GM21526 (cell line): ENCODE results near the gene EP400.

Source experiments
- ATAC-seq: cut with Tn5 transposase; IDR thresholded peaks from one replicate; pipeline ENCODE4 v1.9.1; 2021; ENCODE audit warnings: moderate library complexity; ENCODE audit not compliant: unreplicated experiment, low FRiP score

The EP400 gene, protein sequence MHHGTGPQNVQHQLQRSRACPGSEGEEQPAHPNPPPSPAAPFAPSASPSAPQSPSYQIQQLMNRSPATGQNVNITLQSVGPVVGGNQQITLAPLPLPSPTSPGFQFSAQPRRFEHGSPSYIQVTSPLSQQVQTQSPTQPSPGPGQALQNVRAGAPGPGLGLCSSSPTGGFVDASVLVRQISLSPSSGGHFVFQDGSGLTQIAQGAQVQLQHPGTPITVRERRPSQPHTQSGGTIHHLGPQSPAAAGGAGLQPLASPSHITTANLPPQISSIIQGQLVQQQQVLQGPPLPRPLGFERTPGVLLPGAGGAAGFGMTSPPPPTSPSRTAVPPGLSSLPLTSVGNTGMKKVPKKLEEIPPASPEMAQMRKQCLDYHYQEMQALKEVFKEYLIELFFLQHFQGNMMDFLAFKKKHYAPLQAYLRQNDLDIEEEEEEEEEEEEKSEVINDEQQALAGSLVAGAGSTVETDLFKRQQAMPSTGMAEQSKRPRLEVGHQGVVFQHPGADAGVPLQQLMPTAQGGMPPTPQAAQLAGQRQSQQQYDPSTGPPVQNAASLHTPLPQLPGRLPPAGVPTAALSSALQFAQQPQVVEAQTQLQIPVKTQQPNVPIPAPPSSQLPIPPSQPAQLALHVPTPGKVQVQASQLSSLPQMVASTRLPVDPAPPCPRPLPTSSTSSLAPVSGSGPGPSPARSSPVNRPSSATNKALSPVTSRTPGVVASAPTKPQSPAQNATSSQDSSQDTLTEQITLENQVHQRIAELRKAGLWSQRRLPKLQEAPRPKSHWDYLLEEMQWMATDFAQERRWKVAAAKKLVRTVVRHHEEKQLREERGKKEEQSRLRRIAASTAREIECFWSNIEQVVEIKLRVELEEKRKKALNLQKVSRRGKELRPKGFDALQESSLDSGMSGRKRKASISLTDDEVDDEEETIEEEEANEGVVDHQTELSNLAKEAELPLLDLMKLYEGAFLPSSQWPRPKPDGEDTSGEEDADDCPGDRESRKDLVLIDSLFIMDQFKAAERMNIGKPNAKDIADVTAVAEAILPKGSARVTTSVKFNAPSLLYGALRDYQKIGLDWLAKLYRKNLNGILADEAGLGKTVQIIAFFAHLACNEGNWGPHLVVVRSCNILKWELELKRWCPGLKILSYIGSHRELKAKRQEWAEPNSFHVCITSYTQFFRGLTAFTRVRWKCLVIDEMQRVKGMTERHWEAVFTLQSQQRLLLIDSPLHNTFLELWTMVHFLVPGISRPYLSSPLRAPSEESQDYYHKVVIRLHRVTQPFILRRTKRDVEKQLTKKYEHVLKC (N-terminal part only)

DNA sequence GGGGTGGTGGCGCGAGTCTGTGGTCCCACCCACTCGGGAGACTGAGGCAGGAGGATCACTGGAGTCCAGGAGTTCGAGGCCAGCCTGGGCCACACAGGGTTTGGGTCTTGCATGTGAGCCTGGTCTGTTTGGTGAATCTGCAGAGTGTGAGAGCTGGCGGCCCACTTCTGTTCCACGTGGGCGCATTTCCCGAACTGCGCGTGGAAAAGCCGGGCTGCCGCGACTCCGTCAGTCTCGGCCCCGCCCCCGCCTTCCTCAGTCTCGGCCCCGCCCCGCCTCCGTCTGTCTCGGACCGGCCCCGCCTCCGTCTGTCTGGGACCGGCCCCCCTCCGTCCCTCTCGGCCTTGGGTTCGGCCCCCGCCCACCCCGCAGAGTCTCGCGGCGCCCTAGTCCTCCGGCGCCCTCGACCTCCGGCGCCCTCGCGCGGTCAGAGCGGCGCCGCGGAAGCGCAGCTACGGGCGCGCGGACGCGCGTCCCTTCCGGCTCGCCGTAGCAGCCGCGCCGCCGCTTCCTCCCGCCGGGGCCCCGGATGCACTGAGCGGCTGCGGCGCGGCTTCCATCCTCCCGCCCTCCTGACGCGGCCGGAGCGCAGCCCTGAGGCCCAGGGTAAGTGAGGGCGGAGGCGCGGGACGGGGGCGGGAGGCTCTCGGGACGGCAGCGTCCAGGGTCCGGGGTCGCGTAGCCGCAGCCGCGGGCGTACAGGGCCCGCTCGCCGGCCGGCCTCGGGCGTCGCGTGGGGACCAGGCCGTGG, at the start of gene EP400:
TSS of gene EP400 (plus strand) at position 512 of the 751 bp plus-strand sequence. CDS start 10,678 bp downstream, outside the sequence.
- peak; percentile 82 for ATAC-seq

DNA sequence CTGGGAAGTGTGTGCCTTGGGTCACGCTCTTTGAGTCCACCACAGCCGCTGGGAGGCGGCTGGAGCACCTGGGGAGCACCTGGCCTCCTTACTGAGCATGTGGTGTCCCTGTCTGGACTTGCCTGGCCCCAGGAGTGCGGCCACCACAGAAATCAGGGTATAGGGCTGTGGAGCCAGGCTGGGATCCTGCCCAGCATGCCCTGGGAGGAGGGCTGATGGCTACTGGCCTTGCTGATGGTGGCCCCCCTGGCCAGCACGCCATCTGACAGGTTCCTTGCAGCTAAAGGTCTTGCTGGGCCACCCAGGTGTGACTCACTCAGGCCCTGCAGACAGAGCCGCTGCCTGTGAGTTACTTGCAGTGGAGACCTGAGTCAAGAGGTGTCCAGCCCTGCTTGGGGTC, 49.3 kb upstream of the EP400 start:
- no peak for ATAC-seq

DNA sequence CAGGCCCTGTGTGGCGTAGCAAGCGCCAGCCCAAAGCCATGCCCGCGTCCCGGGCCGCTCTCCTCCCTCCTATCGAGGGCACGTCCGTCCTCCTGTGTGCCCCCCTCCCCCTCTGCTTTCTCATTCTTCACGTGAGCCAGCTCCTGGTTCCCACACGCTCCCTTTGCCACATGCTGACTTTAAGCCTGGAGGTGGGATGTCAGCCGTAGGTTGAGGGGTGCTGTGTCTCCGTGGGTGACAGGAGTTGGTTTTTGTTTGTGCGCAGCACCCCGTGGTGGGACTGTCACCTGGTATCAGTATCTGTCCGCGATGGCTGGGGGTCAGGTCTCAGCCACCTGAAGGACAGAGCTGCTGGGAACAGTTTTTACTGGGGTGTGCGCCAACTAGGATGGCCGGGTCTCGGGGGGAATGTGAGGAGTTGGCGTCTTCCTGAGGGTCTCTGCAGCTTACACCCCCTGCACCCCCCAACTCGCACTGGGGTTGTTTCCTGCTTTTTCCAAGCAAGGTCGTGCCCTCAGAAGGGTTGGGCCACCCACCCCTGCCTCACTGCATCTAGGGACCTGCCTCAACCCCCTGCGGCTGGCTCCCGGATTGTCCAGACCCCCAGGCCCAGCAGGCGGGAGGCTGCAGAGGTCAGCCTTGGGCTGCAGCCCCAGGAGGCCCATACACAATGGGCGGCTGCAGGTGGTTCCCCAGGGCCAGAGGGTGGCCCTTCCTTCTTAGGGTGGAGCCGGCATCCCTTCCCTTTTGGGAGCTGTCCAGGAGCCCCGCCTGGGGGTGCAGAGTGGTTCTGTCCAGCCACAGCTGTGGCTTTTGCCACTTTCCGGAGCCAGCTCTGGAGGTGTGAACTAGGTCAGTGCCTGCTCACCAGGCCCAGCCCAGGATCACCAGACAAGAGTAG, 48.1 kb upstream of the EP400 start:
- no peak for ATAC-seq

DNA sequence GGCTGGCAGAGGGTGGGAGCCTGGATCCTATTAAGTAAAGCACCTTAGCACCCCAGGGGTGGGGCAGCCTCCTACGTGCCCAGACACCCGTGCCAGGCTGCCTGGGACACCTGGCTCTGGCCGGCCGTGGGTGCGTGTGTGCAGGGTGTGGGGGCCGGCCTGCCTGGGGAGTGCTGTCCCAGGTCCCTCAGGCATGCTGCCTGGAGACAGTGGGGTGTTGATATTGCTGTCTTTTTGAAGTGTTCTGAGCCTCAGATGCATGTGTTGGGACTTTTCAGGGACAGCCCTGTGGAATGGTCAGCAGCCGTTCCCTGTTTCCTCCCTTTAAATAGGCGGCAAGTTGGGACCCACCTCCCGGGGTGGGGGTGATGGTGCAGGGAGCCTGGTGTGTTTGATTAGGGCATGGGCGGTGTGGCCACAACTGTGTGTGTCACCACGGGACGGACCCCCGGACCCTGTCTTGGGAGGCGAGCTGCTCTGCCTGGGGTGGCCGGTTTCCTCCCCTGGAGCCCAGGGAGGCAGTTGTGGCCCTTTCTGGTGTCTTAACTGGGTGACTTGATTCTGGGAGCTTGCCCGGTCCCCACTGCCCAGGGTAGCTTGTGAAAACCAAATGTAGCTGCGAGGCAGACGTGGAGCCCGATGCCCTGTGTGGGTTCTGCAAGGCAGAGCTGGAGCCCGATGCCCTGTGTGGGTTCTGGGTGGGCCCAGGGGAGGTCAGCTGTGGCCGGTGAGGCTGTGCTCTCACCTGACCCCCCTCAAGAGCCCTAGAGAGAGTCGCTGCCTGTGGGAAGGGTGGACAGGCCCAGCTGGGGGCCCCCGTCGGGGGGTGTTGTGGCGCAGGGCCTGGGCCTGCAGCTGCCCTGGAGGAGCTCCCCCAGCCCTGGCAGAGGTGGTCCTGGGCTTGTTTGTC, 47.2 kb upstream of the EP400 start:
- ATAC-seq, result no peak

DNA sequence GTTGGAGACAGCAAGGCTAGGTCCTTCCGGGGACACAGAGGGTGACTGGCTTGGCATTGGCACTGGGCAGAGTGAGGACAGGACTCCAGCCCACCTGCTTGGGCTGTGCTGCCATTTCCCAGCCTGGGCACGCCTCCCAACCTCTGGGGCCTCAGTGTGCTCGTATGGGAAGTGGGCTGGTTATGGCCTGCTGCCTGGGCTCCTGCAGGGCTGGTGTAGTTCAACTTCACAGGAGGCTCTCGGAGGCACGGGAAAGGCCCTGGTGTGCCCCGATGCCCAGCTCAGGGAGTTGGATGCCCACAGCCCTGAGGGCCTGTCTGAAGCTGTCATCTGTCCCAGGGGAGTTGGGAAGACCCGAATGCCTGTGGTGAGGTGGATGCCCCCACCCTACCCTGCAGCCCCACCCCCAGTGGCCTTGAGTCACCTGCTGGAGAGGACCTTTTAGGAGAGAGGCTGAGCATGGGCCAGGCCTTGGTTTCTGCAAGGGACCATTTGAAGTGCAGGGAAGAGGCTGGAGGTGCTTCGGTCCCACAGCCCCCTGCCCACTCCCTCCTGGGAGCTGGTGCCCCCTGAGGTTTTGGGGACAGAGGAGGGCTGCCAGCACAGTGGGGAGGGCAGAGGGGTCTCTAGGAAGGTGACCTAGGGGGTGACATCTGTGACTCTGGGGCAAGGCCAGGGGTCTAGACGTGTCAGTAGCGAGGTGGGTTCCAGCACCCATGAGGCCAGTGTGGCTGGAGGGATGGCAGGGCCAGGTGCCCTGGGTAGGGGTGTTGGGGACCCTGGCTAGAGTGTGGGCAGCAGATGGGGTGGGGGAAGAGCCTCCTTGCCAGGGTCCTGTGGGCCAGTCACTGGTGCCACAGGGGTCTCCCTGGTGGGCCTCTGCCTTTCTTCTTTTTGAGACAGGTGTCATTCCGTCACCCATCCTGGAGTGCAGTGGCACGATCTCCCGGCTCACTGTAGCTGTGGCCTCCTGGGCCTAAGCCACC, 46.2 kb upstream of the EP400 start:
- no peak for ATAC-seq

DNA sequence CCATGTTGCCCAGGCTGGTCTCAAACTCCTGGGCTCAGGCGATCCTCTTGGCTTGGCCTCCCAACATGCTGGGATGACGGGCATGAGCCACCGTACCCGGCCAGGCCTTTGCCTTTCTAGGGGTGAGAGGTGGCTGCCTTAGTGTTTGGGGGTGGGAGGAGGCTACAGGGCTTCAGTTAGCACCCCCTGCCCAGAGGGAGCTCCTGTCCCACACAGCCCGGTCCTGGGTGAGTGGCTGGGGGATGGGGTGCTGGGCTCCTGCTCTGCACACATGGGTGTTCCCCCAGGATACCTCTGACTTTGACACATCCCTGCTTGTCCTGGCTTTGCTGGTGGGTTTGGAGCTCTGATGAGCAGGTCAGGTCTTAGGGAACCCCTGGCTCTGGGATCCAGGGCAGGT, 45.4 kb upstream of the EP400 start:
- no peak for ATAC-seq

DNA sequence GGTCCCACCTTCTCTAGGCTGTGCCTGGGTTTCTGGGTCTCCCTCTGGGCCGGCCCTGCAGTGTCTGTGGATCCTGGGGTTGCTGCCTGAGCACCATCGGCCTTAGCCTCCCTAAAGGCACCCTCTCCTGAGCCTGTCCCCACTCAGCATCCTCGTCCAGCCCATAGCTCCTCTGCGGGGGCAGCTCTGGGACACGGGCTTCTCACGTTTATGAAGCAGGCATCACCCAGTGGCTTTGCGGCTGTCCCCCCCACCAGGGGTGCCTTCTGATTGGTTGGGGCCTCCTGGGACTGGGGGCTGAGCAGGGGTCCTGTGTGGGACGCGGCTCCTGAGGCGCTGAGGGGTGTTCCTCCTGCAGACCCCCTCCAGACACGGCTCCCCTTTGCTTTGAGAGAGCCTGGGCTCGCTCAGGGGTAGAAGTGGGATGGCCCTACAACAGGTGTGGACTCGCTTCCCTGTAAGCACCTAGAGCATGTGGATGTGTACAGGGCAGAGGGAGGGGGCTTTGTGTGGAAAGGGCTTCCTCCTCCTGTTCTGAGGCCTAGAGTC, 44.6 kb upstream of the EP400 start:
- no peak for ATAC-seq

DNA sequence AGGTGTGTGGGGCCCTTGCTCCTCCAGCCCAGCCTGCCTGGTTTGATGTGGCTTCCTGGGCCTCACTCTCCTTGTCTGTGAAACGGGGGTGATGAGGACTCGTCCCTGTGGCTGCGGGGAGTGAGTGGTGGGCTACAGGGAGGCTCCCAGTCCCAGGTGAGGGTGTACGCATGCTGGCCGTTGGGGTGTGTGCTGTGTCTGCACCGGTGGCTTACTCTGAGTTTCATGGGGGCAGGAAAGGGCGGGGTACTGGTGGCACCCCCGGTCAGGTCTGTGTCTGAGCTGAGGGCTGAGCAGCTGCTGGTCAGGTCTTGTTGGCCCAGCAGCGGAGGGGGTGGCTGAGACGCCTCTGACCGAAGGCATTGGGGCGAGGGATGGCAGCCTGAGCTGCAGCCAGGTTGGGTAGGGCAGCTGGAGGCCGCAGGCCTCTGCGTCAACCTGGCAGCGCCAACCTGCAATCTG, 44.1 kb upstream of the EP400 start:
- ATAC-seq, result no peak

DNA sequence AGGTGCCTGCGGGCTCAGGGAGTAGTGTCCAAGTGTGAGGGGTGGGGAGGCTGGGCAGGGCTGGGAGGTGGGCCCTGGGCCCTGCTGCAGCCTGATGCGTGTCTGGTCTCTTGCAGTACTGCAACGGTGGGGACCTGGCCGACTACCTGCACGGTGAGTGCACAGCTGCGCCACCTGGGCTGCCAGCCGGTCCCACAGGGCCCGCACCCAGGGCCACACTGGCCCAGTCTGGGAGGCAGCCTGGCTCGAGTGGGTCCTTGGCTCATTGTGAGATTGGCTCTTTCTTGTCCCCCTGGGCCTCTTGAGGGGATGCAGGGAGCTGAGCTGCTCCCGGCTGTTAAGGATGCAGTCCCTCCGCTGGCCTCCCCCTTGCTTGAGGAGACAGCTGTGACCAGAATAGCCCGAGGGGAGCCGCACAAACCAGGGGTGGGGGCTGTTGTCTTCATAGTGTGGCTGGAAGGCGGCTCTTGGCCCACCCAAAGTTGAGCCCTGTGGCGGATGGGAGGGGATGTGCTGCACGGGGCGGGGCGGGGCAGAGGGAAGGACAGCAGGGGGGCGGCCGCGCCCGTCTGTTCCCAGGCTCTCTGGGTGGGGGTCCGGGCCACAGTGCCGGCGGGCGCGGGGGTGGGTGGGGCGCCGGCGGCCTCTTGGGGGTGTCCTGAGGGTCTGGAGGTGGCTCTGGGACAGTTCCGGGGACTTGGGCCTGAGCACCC, 42.2 kb upstream of the EP400 start:
- no peak for ATAC-seq

DNA sequence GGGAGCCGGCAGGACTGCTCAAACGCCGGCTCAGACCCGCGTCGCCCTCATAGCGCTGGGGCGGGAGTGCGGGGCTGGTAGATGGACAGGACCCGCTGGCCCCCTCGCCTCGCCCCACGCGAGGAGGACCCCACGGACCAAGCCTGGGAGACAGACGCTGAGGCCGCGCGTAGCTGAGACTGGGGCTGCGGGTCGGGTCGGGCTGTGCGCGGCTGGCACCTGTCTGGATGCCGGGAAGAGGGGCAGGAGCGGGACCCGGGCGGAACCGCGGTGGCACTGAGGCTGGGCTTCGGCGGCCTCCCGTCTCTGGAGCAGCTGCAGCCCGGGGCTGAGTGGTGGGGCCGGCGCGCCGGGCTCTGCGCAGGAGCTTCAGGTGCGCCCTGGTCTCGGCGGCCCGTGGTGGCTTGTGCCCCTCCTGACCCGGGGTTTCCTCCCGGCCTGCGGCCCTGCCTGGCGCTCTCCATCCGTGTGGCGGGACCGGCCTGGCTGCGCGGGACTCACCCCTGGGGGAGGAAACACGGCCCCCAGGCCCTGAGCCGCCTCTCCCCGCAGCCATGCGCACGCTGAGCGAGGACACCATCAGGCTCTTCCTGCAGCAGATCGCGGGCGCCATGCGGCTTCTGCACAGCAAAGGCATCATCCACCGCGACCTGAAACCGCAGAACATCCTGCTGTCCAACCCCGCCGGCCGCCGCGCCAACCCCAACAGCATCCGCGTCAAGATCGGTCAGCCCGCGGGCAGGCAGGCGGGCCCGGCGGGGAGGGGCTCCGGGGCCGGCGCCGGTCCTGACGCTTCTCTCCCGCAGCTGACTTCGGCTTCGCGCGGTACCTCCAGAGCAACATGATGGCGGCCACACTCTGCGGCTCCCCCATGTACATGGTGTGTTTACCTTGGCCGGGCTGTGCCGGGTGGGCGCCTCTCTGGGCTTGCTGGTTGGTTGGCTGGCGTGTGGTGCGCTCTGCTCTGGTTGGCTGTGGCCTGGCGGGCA, 41.4 kb upstream of the EP400 start:
- ATAC-seq, result no peak

DNA sequence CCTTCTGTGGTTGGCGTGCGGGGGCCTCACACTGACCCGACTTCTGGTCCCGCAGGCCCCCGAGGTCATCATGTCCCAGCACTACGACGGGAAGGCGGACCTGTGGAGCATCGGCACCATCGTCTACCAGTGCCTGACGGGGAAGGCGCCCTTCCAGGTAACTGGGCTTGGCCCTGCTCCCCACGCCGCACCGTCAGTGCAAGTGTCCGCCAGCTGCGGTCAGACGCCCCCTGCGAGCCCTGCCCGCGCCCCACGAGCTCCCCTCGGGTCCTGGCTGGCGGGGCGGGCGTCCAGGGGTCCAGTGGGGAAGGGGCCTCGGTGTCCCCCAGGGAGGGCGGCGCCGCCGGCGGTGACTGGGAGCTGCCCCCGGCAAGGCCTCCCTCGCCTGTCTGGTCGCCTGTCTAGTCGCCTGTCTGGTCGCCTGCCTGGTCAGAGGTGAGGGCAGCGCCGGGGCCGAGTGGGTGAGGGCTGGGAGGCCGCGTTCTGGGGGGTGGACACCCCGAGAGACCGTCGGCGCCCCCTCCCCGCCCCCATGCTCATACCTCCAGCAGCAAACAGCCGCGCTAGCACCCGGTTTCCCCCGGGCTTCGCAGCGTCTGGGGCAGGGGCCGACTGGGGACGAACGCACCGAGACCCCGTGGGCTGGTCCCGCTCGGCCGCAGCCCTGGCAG, 40.5 kb upstream of the EP400 start:
- ATAC-seq, result no peak

DNA sequence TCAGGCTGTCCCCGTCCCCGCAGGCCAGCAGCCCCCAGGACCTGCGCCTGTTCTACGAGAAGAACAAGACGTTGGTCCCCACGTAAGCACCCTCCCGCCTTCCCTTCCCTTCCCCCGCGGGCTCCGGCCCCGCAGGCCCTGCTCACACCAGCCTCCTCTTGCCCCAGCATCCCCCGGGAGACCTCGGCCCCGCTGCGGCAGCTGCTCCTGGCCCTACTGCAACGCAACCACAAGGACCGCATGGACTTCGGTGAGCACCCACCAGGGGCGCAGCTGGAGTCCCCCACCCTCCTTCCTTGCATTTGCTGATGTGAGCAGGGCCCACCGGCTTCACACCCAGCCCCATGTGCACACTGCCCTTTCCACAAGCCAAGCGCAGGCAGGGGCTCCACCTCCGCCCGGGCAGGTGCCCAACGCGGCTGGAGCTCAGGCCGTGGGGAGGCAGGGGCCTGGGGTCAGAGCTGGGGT, 40.0 kb upstream of the EP400 start:
- no peak for ATAC-seq

DNA sequence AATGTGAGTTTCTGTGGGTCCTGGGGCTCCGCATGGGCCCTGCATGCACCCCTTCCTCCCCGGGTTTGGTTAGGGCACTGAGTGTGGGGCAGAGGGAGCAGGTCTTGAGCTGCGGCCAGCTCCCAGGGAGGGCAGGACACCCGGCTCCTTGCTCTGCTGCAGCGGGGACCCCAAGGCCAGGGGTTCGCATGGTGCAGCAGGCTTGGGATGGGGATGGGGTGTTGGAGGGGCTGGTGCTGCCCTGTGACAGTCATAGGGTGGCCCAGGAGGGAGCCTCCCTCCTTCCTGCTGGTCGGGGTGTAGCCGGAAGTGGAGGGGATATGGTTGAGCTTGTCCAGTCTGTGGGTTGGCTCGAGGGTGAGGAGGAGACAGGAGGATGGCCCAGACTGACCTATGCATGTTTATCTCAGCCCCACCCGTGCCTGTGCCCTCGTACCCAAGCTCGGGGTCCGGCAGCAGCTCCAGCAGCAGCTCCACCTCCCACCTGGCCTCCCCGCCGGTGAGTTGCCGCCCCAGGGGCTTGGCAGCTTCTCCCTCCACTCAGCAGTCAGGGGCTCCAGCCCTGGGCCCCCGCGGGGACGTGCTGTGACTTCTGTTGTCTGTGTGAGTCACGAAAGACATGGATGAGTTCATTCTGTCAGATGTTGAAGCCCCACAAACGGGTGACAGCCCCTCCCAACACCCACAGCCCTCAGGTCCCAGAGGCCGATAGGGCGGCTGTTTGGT, 39.3 kb upstream of the EP400 start:
- ATAC-seq, result no peak
